ENCODE results near the gene LRCH3.
"Not testable (repeated sequence)": the region's sequence is repeated elsewhere in the genome, so short reads cannot be mapped to it uniquely, and the experiment has no call there.

LRCH3 gene

DNA sequence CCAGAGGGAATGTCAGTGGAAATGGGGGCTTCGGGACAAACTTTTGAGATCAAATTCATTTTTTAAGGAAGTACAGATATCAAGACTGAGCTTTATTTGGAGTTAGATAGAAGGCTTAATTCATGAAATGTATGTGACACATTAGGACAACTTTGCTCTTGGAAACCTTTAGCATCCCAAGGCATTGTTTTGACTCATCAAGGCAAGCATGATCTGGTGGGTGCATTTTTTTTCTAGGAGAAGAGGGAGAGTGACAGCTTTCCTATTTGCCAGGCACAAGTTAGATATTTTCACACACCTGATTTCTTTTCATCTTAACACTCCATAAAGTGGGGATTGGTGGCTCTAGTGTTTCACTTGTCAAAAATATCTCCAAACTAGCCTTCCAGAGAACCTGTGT is 97.5 kb downstream of the LRCH3 start:
- no peak for DNase-seq

DNA sequence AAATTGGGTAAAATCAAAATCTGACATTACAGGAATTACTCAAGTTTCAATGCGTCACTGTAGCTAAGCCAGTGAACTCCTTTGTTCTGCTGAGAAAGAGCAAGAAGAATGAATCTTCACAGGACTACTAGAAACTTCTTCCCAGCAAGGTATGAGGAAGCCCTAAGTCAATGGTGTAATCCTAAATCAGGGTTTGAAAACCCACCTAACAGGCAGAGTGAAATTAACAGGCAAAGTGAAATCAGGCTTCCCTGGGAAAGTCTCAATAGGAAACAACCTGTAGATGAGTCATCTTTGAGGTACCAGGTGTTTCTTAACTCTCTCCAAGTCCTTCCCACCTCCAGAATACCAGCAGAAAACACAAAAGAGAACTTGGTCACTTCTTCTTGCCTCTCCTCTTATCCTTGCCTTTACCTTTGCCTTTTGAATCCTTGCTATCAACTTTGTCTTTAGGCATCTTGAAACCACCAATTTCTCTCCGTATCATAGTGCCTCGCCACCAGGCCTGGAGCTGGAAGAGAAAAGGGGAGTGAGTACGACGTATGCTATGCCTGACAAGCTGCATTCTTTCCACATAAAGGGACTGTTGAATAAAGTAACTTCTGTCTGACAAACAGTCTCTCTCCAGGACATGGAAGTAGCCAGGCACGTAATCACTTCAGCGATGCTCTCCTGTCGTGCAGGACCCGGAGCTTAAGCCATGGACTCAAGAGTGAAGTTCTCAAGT is 98.3 kb downstream of the LRCH3 start:
- DNase-seq: no peak

DNA sequence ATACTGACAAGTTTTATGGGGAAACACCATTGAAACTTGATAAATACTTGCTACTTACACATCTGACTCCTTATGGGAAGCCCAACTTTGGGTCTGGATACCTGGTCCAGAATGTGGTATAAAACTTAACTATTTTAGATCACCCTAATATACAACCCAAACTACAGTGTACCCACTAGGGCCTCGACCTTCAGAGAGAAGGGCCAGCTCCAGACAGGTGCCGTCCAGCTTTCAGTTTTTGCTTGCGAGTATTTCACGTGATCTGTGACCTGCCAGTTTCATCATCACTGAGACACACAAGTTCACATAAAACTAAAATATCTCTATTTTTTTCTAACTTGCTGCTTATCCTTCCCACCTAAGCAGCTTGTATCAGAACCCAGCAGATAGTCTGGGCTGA is 99.6 kb downstream of the LRCH3 start:
- DNase-seq: no peak

DNA sequence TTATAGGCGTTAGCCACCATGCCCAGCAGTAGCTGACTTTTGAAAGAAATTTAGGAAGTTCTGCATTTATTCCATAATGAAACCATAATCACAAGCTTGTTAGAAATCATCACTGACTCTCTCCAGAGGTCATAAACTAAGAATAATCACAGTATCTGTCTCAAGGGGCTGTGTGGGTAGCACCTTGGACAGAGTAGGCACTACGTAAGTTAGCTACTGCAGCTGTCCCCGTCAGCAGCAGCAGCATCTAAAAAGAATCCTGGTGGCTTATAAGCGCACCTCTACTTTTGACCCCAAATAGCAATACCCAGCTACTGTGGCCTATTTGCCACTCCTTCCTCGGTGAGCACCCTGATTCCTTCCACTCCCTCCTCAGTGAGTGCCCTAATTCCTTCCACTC is 101.1 kb downstream of the LRCH3 start:
- no peak for DNase-seq

DNA sequence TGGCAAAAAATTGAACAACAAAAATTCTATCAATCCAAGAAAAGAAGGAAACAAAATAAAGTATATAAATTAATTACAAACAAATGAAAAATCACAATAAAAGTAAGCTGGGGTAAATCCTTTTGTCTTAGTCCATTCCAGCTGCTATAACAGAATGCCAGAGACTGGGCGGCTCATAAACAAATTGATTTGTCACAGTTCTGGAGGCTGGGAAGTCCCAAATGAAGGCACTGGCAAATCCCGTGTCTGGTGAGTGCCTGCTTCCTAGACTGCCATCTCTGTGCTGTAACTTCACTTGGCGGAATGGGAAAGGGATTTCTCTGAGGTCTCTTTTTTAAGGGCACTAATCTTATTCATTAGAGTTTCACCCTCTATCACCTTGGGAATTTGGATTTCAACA is 105.4 kb downstream of the LRCH3 start:
- DNase-seq: no peak

DNA sequence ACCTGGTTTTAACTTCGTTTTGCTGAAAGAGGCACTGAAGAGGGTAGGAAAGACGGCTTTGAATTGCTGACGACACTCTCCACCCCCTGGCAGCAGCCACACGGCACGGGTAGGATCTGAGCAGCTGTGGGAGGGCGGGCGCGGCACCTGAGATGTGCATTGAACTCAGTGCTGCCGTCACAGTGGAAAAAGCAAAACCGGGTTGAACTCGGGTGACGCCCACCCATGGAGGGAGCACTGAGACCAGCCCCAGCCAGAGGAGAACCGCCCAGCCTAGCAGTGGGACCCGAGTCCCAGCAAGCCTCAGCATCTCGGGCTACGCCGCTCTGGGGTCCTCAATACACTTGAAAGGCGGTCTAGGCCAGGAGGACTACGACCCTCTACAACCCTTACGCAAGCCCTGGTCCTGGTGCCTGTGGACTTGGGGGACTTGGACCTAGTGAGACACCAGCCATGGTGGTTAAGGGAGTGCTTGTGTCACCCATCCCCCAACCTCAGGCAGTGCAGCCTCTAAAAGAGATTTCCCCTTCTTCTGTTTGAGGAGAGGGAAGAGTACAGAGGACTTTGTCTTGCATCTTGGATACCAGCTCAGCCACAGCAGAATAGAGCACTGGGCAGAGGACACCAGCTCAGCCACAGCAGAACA is 108.9 kb downstream of the LRCH3 start:
- DNase-seq: no peak

DNA sequence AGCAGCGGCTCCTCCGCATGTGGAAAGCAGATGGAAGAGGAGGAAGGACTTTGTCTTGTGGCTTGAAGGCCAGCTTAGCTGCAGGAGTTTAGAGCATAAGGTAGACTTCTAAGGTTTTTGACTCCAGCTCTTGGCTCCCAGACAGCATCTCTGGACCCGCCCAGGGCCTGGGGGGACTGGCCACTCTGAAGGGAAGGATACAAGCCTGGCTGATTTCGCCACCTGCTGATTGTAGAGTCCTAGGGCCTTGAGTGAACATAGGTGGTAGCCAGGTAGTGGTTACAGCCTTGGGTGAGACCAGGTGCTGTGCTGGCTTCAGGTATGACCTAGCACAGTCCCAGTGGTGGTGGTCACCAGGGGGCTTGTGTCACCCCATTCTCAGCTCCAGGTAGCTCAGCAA is 110.6 kb downstream of the LRCH3 start:
- DNase-seq: no peak

DNA sequence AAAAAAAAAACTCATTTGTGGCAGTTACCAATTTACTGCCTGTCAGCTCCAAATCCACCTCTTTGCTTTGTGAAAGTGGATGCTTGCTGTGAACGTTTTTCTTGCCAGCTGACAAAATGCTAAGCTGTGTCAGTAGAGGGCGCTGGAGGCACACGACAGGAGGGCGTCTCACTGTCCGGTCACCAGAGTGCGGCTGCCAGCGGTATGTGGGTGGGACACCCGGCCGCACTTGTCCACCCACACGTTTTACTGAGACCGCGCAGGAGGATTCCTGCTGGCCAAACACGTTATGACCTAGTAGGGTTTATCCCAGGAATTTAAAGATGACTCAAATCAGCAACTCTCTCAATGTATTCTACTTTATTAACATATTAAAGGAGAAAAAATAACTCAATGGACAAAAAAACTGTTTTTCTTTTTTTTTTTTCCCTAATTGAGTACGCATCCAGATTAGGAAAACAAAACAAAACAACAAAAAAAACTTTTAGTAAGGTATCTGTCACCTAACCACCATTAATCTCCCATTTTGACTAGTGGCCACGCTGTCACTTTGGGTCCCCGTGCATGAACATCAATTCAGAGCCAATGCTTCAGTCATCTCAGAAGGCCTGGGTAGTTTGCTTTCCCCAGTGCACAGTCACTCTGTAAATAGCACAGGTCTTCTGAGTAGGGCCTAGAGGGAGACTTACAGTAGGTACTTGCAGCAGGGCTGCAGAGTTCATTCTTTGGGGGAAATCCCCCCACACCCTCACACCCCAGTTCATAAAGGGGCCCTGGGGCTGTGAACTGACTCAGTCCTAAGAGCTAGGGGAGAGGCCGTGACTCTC is 115.2 kb downstream of the LRCH3 start:
- peak; percentile 79 for DNase-seq

DNA sequence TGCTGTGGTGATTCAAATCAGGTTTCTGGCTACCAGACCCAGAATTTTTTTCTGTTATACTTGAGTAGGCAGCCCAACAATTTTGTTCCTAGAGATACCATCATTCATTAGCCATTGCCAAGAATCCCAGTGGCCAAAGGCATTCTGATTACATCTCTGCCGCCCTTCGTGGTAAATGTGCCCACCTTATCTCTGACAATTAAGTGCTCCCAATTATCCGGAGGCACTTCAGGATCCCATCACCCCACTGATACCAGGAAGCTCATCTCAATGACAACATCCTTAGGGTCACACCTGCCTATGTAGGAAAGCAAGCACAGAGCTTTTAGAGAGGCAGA is 115.8 kb downstream of the LRCH3 start:
- DNase-seq: no peak

DNA sequence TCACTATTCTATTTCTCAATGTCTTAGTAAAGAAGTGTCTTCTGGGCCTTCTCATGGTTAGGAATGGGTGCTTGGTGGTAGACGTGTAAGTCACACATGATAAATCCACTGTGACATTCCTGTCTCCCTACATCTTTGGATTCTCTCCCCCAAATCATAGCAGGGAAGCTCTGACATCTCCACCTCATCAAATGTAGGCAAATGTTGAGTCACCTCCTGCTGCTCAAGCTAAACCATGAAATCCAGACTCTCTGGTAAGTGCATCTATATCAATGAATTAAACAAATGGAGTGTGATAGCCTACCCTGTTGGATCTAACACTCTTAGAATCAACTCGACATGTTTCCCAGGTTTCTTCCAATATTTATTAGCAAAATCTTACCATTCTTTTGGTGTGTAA is 116.1 kb downstream of the LRCH3 start:
- DNase-seq: no peak

DNA sequence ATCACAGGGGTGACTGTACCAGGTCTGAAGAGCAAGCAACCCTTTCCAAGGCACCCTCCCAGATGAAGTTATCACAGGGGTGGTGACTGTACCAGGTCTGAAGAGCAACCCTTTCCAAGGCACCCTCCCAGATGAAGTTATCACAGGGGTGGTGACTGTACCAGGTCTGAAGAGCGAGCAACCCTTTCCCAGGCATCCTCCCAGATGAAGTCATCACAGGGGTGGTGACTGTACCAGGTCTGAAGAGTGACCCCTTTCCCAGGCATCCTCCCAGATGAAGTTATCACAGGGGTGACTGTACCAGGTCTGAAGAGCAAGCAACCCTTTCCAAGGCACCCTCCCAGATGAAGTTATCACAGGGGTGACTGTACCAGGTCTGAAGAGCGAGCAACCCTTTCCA is 117.5 kb downstream of the LRCH3 start:
- not testable (repeated sequence) for DNase-seq

DNA sequence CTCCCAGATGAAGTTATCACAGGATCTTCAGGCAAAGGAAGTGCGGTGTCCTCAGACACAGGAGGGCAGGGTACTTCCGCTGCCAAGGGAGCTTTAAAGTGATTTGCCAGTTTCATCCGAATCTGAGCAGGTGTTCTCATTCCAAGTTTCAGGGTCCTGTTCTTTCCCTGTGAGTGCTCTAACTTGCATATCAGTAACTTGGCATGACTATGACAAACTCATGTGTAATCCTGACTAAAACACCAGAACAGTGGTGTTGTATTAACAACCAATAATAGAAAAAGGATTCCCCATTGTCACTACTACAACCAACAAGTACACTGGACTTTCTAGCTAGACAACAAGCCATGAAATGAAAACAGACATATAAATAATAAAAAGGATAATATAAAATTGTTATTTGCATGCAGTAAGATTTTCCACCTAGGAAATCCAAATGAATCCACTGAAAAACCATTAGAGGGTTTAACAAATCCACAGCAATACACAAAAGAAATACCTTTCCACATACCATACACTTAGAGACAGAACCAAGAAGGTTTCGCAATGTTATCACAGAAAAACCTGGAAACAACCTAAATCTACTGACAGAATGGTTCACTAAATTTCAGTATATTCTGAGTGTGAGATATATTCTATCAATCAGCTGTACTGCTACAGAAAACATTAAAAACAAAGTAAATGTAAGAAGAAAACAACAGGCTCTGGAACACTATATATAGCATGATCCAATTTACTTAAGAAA is 118.1 kb downstream of the LRCH3 start:
- DNase-seq: no peak

DNA sequence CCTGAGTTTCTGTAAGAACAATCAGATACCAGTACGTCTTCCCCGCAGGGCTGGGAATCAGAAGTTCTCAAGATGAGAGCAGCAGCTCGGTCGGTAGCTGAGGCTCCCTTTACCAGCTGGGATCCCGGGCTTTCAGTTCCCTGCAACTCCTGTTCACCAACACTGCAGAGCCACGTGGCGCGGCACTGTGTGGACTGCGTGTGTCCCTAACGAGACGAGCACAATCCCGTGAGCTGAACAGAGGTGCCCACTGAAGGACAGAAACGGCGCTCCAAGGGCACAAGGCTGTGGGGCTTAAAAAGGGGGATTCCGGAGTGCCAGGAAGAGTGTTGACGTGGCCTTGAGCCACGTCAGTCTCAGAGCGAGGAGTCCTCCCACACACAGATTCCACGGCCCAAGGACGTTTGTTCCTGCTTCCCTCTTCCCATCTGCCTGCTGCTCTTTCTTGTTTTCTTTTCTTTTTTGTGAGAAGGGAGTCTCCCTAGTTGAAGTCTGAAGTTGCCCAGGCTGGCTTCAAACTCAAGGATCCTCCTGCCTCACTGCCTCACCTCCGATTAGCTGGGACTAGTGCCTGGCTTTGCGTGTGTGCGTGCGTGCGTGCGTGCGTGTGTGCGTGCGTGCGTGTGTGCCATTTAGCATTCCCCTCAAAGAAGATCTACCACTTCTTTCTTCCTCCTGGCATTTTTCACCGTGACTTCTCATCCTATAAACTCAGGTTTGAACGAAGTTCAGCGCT is 121.9 kb downstream of the LRCH3 start:
- peak; percentile 6 for DNase-seq

DNA sequence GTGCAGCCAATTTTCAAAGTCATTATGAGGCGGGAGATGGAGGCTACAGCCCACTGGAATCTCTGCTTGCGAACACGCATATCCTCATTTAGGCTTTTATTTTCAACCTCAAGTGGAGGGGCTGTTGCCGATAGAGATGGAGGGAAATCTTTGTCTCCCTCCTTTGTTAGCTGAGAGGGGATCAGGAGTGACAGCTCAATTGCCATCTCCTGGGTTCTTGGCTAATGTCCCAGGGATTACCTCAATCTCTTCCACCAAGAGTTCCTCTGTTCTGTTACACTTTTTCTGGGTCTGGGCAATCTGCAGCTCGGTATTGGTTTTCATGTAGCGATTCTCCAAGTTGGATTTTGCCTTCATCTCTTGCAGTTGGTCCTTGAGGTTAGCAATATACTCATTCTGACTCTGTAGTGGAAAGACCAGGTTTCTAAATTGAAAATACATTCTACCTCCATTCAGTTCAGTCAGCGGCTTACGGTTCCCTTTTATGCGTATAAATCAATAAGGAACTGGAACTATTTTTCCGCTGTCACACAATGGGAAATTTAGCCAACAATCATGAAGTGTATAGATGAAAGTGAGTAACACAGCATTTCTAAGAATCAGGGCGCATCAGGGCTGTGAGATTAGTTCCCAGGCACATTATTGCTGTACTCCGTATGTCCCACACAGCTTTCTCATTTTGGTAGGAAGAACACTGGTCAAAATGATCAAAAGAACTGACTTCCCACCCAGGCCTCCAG is 122.8 kb downstream of the LRCH3 start:
- no peak for DNase-seq

DNA sequence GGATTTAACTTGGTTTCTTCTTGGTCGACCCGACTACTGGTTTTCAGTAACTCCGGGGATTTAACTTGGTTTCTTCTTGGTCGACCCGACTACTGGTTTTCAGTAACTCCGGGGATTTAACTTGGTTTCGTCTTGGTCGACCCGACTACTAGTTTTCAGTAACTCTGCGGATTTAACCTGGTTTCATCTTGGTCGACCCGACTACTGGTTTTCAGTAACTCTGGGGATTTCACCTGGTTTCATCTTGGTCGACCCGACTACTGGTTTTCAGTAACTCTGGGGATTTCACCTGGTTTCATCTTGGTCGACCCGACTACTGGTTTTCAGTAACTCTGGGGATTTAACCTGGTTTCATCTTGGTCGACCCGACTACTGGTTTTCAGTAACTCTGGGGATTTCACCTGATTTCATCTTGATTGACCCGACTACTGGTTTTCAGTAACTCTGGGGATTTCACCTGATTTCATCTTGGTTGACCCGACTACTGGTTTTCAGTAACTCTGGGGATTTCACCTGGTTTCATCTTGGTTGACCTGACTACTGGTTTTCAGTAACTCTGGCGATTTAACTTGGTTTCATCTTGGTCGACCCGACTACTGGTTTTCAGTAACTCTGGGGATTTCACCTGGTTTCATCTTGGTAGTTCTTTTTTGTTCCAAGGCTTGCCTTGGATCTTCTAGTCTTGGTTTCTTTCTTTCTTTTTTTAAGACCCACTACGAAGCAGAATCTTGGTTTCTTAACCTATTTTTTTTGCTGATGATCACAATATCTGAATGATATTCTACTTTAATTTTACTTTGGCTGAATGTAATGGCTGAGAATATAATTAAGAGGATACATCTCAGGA is 130.6 kb downstream of the LRCH3 start:
- DNase-seq: not testable (repeated sequence)

DNA sequence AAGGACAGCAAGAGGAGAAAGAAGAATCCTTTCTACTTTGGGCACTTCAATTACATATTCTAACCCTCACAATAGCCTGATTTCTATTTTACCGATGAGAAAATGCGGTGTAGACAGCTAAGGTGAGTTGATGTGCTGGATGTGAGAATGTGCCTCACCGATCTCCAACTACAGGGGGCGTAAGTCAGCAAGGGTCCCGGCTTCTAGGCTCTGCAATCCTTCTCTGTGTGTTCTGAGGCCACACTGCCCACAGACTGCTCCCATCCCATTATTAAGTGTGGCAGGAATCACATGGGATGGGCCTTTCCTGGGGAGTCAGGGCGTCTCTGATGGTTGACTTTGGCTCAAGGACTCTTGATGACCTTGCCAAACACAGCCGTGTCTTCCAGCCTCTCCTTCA is 135.4 kb downstream of the LRCH3 start:
- DNase-seq: no peak

DNA sequence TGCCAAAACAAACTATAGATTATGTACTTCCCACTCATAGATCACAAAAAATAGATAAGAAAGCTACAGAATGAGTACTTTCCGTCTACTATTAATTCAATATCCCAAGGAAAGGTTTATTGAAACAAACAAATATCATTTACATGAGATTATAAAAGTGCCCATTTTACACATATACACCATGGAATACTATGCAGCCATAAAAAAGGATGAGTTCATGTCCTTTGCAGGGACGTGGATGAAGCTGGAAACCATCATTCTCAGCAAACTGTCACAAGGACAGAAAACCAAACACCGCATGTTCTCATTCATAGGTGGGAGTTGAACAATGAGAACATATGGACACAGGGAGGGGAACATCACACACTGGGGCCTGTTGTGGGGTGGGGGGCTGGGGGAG is 136.5 kb downstream of the LRCH3 start:
- DNase-seq: not testable (repeated sequence)

DNA sequence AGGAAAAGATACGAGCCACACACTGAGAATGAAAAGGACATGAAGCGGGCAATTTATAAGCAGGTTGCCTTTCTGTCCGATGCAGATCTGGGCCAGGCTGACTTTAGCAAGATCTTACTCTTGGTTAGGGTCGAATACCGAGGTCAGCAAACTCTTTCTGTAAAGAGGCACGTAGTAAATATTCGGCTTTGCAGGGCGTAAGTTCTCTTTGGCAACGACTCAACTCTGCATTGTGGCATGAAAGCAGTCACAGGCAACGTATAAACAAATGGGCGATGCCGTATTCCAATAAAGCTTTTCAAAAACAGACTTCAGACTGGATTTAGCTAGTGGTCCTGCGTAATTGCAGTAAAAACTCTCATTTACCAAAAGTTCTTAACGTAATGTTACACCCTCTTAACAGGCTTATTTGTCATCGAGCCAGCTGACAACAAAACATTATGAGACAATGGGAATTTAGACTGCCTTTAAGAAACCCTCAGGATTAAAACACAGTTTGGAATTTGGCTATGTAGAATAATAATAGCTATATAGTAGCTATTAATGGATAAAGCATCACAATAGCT is 145.8 kb downstream of the LRCH3 start:
- DNase-seq: no peak
